Lower leg skin (tissue), 3 donors: ENCODE measurements around the gene DIS3L2.

Experiments used
- CTCF ChIP-seq, 3 donors: fragments of 450-650 bp; IDR thresholded peaks; one replicate each; pipeline ENCODE4 v1.5.1; 2016; ENCODE audit warnings: antibody characterized with exemption in 3 of 3, mild to moderate bottlenecking in 3 of 3, moderate library complexity in 2 of 3
- POLR2A ChIP-seq, 2 donors: fragments of 450-650 bp; IDR thresholded peaks; one replicate each; pipeline ENCODE4 v1.6.1; 2016 to 2017; ENCODE audit warnings: antibody characterized with exemption in 2 of 2, mild to moderate bottlenecking in 1 of 2, moderate library complexity in 1 of 2

- TF ChIP-seq POLR2A (IDR thresholded peaks at IDR 0.05) (no peak), CTCF (IDR thresholded peaks at IDR 0.05) (no peak)
Observed at GRCh38 chr2:232117413-232117812, 155.9 kb downstream of the DIS3L2 start.
